K562 (cell line): ENCODE measurements around the gene NTSR1. TPM values are rescaled to one million over a fixed set of nuclear protein-coding genes. Genes with fewer than 3 reads are reported as not detected.

ENCODE experiments used
- CBX8 ChIP-seq: fragments of 200-600 bp; sonication (generic); IDR thresholded peaks from 2 replicates; pipeline ENCODE4 v1.6.1; 2012; ENCODE audit warnings: borderline replicate concordance, mixed run types, low read depth, mild to moderate bottlenecking, moderate library complexity, mixed read lengths, low read length, control low read depth, inconsistent platforms; ENCODE audit not compliant: poor library complexity, severe bottlenecking; ENCODE audit errors: extremely low read depth
- COPS2 ChIP-seq: fragments of 450-650 bp; conservative IDR thresholded peaks from 2 replicates; pipeline ENCODE4 v1.6.1; 2016; ENCODE audit warnings: mild to moderate bottlenecking, moderate library complexity
- EHMT2 ChIP-seq: fragments of 450-650 bp; IDR thresholded peaks from 2 replicates; pipeline ENCODE4 v1.6.1; 2018; ENCODE audit warnings: antibody characterized with exemption
- FOXA1 ChIP-seq: fragments of 450-650 bp; IDR thresholded peaks from 2 replicates; pipeline ENCODE4 v1.6.1; 2016; ENCODE audit warnings: mild to moderate bottlenecking, borderline replicate concordance
- FUS ChIP-seq: fragments of 200-400 bp; formaldehyde crosslinking; optimal IDR thresholded peaks from 2 replicates; pipeline ENCODE3; 2017; ENCODE audit warnings: low read depth, low read length
- HDAC2 ChIP-seq: fragments of 450-650 bp; IDR thresholded peaks from 2 replicates; pipeline ENCODE4 v1.6.1; 2016; ENCODE audit warnings: mild to moderate bottlenecking
- NCOA4 ChIP-seq: fragments of 450-650 bp; IDR thresholded peaks from 2 replicates; pipeline ENCODE4 v1.6.1; 2018; ENCODE audit warnings: mild to moderate bottlenecking; ENCODE audit not compliant: partially characterized antibody
- POLR2A ChIP-seq: fragments of 450-650 bp; conservative IDR thresholded peaks from 2 replicates; pipeline ENCODE4 v1.6.1; 2016
- POLR2AphosphoS5 ChIP-seq: IDR thresholded peaks from 2 replicates; pipeline ENCODE4 v1.6.1; 2011; ENCODE audit warnings: mild to moderate bottlenecking, low read depth, low read length, moderate library complexity; ENCODE audit not compliant: control insufficient read depth, insufficient read depth
- SRSF1 ChIP-seq: fragments of 200-400 bp; formaldehyde crosslinking; IDR thresholded peaks from 2 replicates; pipeline ENCODE4 v1.6.1; 2017; ENCODE audit warnings: mild to moderate bottlenecking, low read depth, low read length, moderate library complexity
- TAF9B ChIP-seq: fragments of 450-650 bp; IDR thresholded peaks from 2 replicates; pipeline ENCODE4 v1.6.1; 2018; ENCODE audit warnings: mild to moderate bottlenecking; ENCODE audit not compliant: partially characterized antibody
- THRAP3 ChIP-seq: fragments of 450-650 bp; IDR thresholded peaks from 2 replicates; pipeline ENCODE4 v1.6.1; 2016; ENCODE audit warnings: mild to moderate bottlenecking, inconsistent platforms, borderline replicate concordance
- TRIM24 ChIP-seq, 2 experiments: fragments of 450-650 bp; IDR thresholded peaks; 2 replicates each; pipeline ENCODE4 v1.6.1; 2016
- ZNF175 ChIP-seq: fragments of 200-800 bp; sonication (Bioruptor generic); IDR thresholded peaks from 2 replicates; pipeline ENCODE4 v1.6.1; 2016; ENCODE audit warnings: low read depth, mild to moderate bottlenecking, missing genetic modification characterization, missing compliant biosample characterization
- ZNF444 ChIP-seq: fragments of 250-450 bp; sonication (Bioruptor Pico); IDR thresholded peaks from 2 replicates; pipeline ENCODE4 v1.4.0; 2020; ENCODE audit warnings: mild to moderate bottlenecking, moderate library complexity
- ZNF57 ChIP-seq: fragments of 450-650 bp; formaldehyde crosslinking; IDR thresholded peaks from 2 replicates; pipeline ENCODE4 v1.4.0; 2020; ENCODE audit warnings: mild to moderate bottlenecking, moderate library complexity
- polyA plus RNA-seq, 8 experiments: library from polyadenylated mRNA; depleted of rRNA in 4 of 8; stranded (reverse) in 5 of 8; unstranded in 3 of 8; fragments of >200 nt; fragmentation: Nextera tagmentation in 2 of 8; fragmentation: Illumina TruSeq in 1 of 8; extraction: Ambion mirVana in 2 of 8; extraction: Trizol in 1 of 8; gene quantifications; 2 replicates each; pipeline versions ENCODE4 v1.2.1 to v1.2.3, GENCODE V29; 2011 to 2014; ENCODE audit warnings: inconsistent platforms in 1 of 8, missing spikeins in 1 of 8
- total RNA-seq, 7 experiments: library from RNA; depleted of rRNA in 6 of 7; stranded (reverse); fragments of >200 nt in 6 of 7; fragmentation: Illumina TruSeq in 2 of 7; extraction: Trizol in 2 of 7; gene quantifications; 2 replicates each; pipeline versions ENCODE4 v1.2.1 to v1.2.3, GENCODE V29; 2011 to 2021; ENCODE audit warnings: low replicate concordance in 1 of 7
- TF ChIP-seq, protein P1 (sequence below): fragments of 250-450 bp; sonication (Bioruptor Pico); IDR thresholded peaks from 2 replicates; pipeline ENCODE4 v1.4.0; 2020; ENCODE audit warnings: mild to moderate bottlenecking, moderate library complexity, borderline replicate concordance
- TF ChIP-seq, protein P2 (sequence below), 2 experiments: fragments of 450-650 bp in 1 of 2; sonication (generic) in 1 of 2; formaldehyde crosslinking in 1 of 2; IDR thresholded peaks in 1 of 2; conservative IDR thresholded peaks in 1 of 2; 2 replicates each; pipeline versions ENCODE4 v1.6.1 to v1.8.1; 2016 to 2023; ENCODE audit warnings: mild to moderate bottlenecking in 2 of 2, moderate library complexity in 2 of 2, inconsistent platforms in 1 of 2, missing genetic modification reagents in 1 of 2
- TF ChIP-seq, protein P3 (sequence below): fragments of 450-650 bp; formaldehyde crosslinking; conservative IDR thresholded peaks from 2 replicates; pipeline ENCODE4 v1.4.0; 2022; ENCODE audit warnings: mild to moderate bottlenecking, missing genetic modification characterization
- TF ChIP-seq, protein P4 (sequence below): fragments of 250-450 bp; sonication (Bioruptor Pico); IDR thresholded peaks from 2 replicates; pipeline ENCODE4 v1.5.0; 2021; ENCODE audit warnings: mild to moderate bottlenecking, moderate library complexity

The NTSR1 gene
- total and polyA plus RNA-seq, 9 of the 15 experiments (the other 6 are each of a cell fraction or from before 2014, with no cell fraction given), result 0.04 to 0.40 (median 0.13) TPM; not detected in 3

DNA sequence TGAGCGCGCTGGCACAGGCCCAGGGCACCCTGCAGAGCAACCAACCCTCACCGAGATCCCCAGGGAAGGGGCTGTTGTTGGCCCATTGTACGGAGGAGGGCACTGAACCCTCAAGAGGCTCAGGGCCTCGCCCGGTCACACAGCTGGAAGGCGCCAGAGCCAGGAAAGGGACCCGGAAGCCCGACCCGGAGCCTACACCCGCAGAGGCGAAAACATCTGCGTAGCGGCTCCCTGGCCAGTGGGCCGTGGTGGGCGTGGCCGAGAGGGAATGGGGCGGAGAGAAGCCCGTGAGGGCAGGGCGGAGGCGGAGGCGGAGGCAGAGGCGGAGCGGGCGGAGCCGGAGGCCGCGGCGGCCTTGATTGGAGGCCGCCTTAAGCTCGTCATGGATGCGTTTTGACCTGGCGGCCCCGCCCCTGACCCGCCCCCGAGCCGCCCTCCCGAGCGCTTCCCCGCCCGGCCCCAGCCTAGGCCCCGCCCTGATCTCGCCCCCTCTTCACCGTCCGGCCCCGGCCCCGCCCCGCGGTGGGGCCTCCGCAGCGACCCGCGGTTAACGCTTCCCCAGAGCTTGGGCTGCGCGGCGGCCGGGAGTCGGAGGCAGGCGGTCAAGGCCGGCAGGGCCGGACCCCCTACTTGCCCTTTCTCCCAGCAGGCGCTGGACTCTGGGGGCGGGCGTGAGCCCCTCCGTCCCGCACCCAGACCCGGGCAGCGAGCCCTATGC lies 85.5 kb downstream of the NTSR1 start (continued):
- TF ChIP-seq, protein P1, sequence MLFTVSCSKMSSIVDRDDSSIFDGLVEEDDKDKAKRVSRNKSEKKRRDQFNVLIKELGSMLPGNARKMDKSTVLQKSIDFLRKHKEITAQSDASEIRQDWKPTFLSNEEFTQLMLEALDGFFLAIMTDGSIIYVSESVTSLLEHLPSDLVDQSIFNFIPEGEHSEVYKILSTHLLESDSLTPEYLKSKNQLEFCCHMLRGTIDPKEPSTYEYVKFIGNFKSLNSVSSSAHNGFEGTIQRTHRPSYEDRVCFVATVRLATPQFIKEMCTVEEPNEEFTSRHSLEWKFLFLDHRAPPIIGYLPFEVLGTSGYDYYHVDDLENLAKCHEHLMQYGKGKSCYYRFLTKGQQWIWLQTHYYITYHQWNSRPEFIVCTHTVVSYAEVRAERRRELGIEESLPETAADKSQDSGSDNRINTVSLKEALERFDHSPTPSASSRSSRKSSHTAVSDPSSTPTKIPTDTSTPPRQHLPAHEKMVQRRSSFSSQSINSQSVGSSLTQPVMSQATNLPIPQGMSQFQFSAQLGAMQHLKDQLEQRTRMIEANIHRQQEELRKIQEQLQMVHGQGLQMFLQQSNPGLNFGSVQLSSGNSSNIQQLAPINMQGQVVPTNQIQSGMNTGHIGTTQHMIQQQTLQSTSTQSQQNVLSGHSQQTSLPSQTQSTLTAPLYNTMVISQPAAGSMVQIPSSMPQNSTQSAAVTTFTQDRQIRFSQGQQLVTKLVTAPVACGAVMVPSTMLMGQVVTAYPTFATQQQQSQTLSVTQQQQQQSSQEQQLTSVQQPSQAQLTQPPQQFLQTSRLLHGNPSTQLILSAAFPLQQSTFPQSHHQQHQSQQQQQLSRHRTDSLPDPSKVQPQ (CRISPR knock-in tag), result no peak
- TF ChIP-seq ZNF57 (CRISPR knock-in tag) (no peak), EHMT2 (no peak), FUS (no peak), CBX8 (no peak), TRIM24 (IDR thresholded peaks at IDR 0.05) (no peak), POLR2AphosphoS5 (peak; percentile 79), ZNF175 (CRISPR knock-in tag) (0 out of 2 replicates have a peak, but pooled peaks have one; percentile 36), THRAP3 (no peak), HDAC2 (0 out of 2 replicates have a peak, but pooled peaks have one; percentile 25), COPS2 (no peak), TAF9B (peak; percentile 30), FOXA1 (no peak), POLR2A (peak; percentile 93), SRSF1 (no peak), NCOA4 (no peak), ZNF444 (no peak)
- TF ChIP-seq, protein P2, sequence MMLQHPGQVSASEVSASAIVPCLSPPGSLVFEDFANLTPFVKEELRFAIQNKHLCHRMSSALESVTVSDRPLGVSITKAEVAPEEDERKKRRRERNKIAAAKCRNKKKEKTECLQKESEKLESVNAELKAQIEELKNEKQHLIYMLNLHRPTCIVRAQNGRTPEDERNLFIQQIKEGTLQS (IDR thresholded peaks at IDR 0.05), result no peak
- TF ChIP-seq, protein P2 (CRISPR knock-in tag; conservative IDR thresholded peaks at IDR 0.05), result no peak
- TF ChIP-seq, protein P3, sequence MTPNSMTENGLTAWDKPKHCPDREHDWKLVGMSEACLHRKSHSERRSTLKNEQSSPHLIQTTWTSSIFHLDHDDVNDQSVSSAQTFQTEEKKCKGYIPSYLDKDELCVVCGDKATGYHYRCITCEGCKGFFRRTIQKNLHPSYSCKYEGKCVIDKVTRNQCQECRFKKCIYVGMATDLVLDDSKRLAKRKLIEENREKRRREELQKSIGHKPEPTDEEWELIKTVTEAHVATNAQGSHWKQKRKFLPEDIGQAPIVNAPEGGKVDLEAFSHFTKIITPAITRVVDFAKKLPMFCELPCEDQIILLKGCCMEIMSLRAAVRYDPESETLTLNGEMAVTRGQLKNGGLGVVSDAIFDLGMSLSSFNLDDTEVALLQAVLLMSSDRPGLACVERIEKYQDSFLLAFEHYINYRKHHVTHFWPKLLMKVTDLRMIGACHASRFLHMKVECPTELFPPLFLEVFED, result no peak
- TF ChIP-seq, protein P4, sequence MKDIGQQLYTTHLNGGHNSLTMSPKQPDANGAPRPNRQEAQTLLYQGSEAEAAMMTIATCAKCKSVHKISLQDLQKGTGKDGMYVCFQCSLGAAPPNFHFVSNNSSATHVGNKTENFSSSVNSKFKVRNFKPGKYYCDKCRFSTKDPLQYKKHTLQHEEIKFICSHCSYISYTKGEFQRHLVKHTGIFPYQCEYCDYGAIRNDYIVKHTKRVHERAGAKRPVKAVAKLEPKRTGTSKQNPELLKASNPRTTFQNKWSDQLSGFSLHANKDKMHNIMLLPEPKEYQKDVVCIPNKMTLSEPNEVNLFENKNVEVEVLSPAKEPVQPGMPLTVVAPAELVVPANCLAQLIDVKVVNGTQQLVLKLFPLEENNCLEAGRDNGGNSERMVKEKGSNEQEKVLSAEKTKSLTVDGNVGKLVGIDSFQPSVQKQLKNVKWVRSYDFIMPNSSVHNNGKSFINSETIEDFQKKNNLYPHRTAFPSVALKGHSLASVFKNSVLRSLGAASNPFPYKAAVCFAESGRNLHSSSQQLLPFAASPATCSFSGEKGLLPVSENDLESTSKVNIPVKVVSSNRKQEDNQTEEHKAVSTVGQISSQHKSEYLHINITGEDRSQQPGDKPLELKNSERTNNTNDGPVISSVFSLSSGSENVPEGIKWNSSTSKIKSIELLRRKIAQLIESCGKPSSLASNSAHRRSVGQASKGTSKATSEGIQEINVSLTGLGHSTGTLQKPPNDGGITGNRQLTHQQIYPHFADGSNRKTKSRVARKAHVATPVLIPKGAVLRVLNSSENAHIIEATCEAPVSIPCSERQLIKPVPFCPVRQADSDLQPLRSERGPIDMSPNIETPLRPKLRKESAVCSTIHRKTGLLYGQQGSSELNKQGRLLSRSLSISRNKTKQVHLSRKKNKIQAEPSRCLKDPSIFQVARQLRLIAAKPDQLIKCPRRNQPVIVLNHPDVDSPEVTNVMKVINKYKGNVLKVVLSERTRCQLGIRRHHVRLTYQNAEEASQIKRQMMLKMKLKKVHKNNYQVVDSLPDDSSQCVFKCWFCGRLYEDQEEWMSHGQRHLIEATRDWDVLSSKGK (CRISPR knock-in tag), result no peak
